B cell (primary cell): ENCODE data around the gene CBLB. TPM values are rescaled to one million over a fixed set of nuclear protein-coding genes. Genes with fewer than 3 reads are reported as not detected.

Experiments
- ATAC-seq: fragments of 200-7000 bp; cut with Tn5 transposase; one replicate; pipeline ENCODE4 v1.10.0; 2021; ENCODE audit warnings: low read depth, mild to moderate bottlenecking, moderate number of reproducible peaks, moderate library complexity
- CTCF ChIA-PET: fragments of 350-600 bp; sonication (Branson Sonifier 250); formaldehyde crosslinking; loops from one replicate; lab custom pipeline; 2021; ENCODE audit warnings: antibody characterized with exemption, inconsistent platforms; lab: Charles Lee
- POLR2A ChIA-PET: fragments of 350-600 bp; sonication (Branson Sonifier 250); formaldehyde crosslinking; loops from one replicate; lab custom pipeline; 2021; ENCODE audit warnings: antibody characterized with exemption; lab: Charles Lee
- DNase-seq: peaks from one replicate; pipeline ENCODE4 v3.0.0; 2013
- H2AFZ ChIP-seq: 2 replicates; pipeline ENCODE4 v1.6.1; 2012; ENCODE audit warnings: mild to moderate bottlenecking, low read depth, low read length; ENCODE audit not compliant: insufficient read depth, poor library complexity, severe bottlenecking
- H3K27ac ChIP-seq, 2 donors: 1 replicate in 1 of 2; 2 replicates in 1 of 2; pipeline ENCODE4 v1.5.1; 2012 to 2013; ENCODE audit warnings: low read length in 2 of 2, mild to moderate bottlenecking in 2 of 2, moderate library complexity in 1 of 2
- H3K27me3 ChIP-seq, 4 experiments: fragments of 200-600 bp in 1 of 4; sonication (generic) in 1 of 4; replicated peaks in 1 of 4; 1 replicate in 2 of 4; 2 replicates in 2 of 4; pipeline versions ENCODE4 v1.6.1 to v1.7.0; 2013 to 2016; ENCODE audit warnings: low read length in 3 of 4, mild to moderate bottlenecking in 2 of 4, mixed read lengths in 1 of 4, moderate library complexity in 1 of 4; ENCODE audit not compliant: insufficient read depth in 4 of 4, control insufficient read depth in 3 of 4; ENCODE audit errors: control extremely low read depth in 1 of 4
- H3K36me3 ChIP-seq, 2 experiments: replicated peaks in 1 of 2; 1 replicate in 1 of 2; 2 replicates in 1 of 2; pipeline versions ENCODE4 v1.6.1 to v1.7.1; 2013; ENCODE audit warnings: low read length in 1 of 2; ENCODE audit not compliant: insufficient read depth in 2 of 2, control insufficient read depth in 1 of 2; ENCODE audit errors: control extremely low read depth in 1 of 2, extremely low read depth in 1 of 2
- H3K4me1 ChIP-seq, 2 donors: fragments of 200-600 bp in 1 of 2; sonication (generic) in 1 of 2; 1 replicate in 1 of 2; 2 replicates in 1 of 2; pipeline versions ENCODE4 v1.5.1 to v1.6.1; 2013 to 2017; ENCODE audit warnings: low read length in 2 of 2; ENCODE audit not compliant: control insufficient read depth in 2 of 2, insufficient read depth in 2 of 2
- H3K4me2 ChIP-seq: replicated peaks from 2 replicates; pipeline ENCODE3; 2012; ENCODE audit warnings: mild to moderate bottlenecking, low read depth, low read length; ENCODE audit not compliant: poor library complexity, severe bottlenecking
- H3K4me3 ChIP-seq, 5 experiments: fragments of 200-600 bp in 1 of 5; sonication (generic) in 1 of 5; 1 replicate in 3 of 5; 2 replicates in 2 of 5; pipeline versions ENCODE4 v1.5.1 to v1.7.0; 2011 to 2016; ENCODE audit warnings: low read length in 4 of 5, mild to moderate bottlenecking in 4 of 5, low read depth in 2 of 5, control low read depth in 1 of 5, moderate library complexity in 1 of 5; ENCODE audit not compliant: insufficient read depth in 1 of 5; ENCODE audit errors: control extremely low read depth in 1 of 5, extremely low read depth in 1 of 5
- H3K79me2 ChIP-seq: fragments of 200-600 bp; sonication (generic); one replicate; pipeline ENCODE4 v1.6.0; 2016; ENCODE audit warnings: low read length; ENCODE audit not compliant: control insufficient read depth, insufficient read depth
- H3K9ac ChIP-seq: fragments of 200-600 bp; sonication (generic); 2 replicates; pipeline ENCODE4 v1.6.1; 2017; ENCODE audit warnings: mild to moderate bottlenecking, low read length, moderate library complexity
- H3K9me3 ChIP-seq, 3 donors: one replicate each; pipeline versions ENCODE4 v1.6.1 to v1.7.1; 2013; ENCODE audit warnings: low read length in 2 of 3; ENCODE audit not compliant: control insufficient read depth in 2 of 3, insufficient read depth in 1 of 3; ENCODE audit errors: control extremely low read depth in 1 of 3
- H4K20me1 ChIP-seq: 2 replicates; pipeline ENCODE4 v1.6.0; 2012; ENCODE audit warnings: mild to moderate bottlenecking, low read length; ENCODE audit not compliant: insufficient read depth, control insufficient read depth, poor library complexity, severe bottlenecking
- H3K27ac Mint-ChIP-seq: one replicate; pipeline ENCODE4 v1.8.0; 2021; ENCODE audit warnings: mixed read lengths
- H3K27me3 Mint-ChIP-seq: one replicate; pipeline ENCODE4 v1.8.0; 2021; ENCODE audit warnings: mixed read lengths
- H3K4me1 Mint-ChIP-seq: one replicate; pipeline ENCODE4 v1.8.0; 2021; ENCODE audit warnings: mixed read lengths
- H3K4me3 Mint-ChIP-seq: one replicate; pipeline ENCODE4 v1.8.0; 2021; ENCODE audit warnings: mixed read lengths
- H3K9me3 Mint-ChIP-seq: one replicate; pipeline ENCODE4 v1.8.0; 2022; ENCODE audit warnings: mixed read lengths; ENCODE audit not compliant: insufficient read depth
- CTCF ChIP-seq: fragments of 200-600 bp; IDR thresholded peaks from one replicate; pipeline ENCODE4 v1.8.0; 2022; ENCODE audit warnings: antibody characterized with exemption, mild to moderate bottlenecking
- EZH2 ChIP-seq: IDR thresholded peaks from 2 replicates; pipeline ENCODE4 v1.6.1; 2012; ENCODE audit warnings: borderline replicate concordance, low read depth, mild to moderate bottlenecking, moderate library complexity, low read length; ENCODE audit not compliant: insufficient read depth, poor library complexity, severe bottlenecking
- WGBS: methylation state at CpG from one replicate; pipeline ENCODE4 v1.1.5; 2013; ENCODE audit warnings: missing lambda C conversion rate; ENCODE audit not compliant: insufficient coverage; 5-methylcytosine and 5-hydroxymethylcytosine counted together
- intact Hi-C: fragments of 100-400 bp; cut with micrococcal nuclease; formaldehyde crosslinking; loops from one replicate; pipeline ENCODE4 v1.10.0; 2022
- polyA plus RNA-seq: library from polyadenylated mRNA; depleted of rRNA; stranded (reverse); fragments of >200 nt; gene quantifications from 2 replicates; pipeline ENCODE4 v1.2.3, GENCODE V29; 2012
- total RNA-seq, 2 donors: library from RNA; stranded (reverse); fragments of 120-200 nt in 1 of 2; gene quantifications; 1 replicate in 1 of 2; 2 replicates in 1 of 2; pipeline versions ENCODE4 v1.2.3 to v1.2.4, GENCODE V29; 2013 to 2022

Gene CBLB
- total and polyA plus RNA-seq, 2 donors (not counting 1 experiment from before 2014, with no cell fraction given), result 19.0 to 135 TPM

DNA sequence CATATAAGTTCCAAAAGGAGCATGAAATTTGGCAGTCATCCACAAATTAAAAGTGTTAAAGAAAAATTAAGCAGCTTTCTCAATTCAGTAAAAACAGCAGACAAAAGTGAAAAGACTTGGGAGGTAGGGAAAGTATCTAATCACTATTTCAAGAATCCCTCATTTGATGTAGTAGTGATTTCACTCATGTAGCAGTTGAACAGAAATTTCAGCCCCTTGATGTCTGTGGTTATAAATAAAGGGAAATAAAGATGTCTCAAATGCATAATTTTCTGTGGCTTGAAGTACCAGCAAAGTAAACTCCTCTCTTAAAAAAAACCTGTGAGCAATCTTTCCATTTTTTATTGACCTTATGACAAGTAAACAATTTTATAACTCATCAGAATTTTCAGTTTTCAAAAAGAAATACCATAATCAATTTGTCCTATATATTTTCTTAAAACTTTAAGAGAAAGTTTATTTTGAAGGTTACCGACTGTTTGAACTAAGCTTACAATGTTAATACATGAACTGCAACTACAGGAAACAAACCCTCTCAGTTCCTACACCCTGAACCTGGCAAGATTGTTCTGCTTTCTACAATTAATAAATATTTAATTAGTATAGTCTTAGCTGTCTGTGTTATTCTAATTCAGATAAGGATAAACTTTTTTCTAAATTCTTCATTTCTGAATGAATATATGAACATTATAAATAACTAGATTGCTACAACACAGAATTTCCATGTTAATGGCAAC is 94.2 kb downstream of the CBLB start:
- no peaks in the 10 kb centered on the region for H3K9me3 Mint-ChIP-seq
- POLR2A ChIA-PET, result no interaction called here

More for the DNA sequence above, 94.2 kb downstream of the CBLB start:
- H3K27ac Mint-ChIP-seq, result no peak overlapping the region
- Histone ChIP-seq H3K4me3 (no peak overlapping the region), H2AFZ (no peak overlapping the region), H3K27ac (peak overlapping the region in 1 of 2 donors; percentile 50), H3K4me1 (peaks cover 8 to 18% of the 10 kb centered on the region in 2 donors), H3K27me3 (no peaks in the 10 kb centered on the region), H4K20me1 (no peaks in the 10 kb centered on the region), H3K4me2 (peak overlapping the region; percentile 45), H3K9ac (no peak overlapping the region), H3K9me3 (no peaks in the 10 kb centered on the region), H3K36me3 (no peaks in the 10 kb centered on the region), H3K79me2 (peaks cover 36% of the 10 kb centered on the region)
- no peak overlapping the region for H3K4me3 Mint-ChIP-seq
- CTCF ChIA-PET, result no interaction called here
- no peak for DNase-seq
- no peak for TF ChIP-seq EZH2
- no peak for TF ChIP-seq CTCF
- intact Hi-C loops, result loop anchor here (2.0 to 5.0 kb wide), 2 partner anchors 22 to 42 kb away; no protein-coding TSS in a partner anchor
- ATAC-seq, result no peak
- WGBS, result no CpG with 5 or more reads among the region's 1 CpG
- H3K27me3 Mint-ChIP-seq, result no peaks in the 10 kb centered on the region
- H3K4me1 Mint-ChIP-seq, result peaks cover 54% of the 10 kb centered on the region
